Hepatic stellate cell (primary cell): ENCODE results near the gene EPHB1.

Experiments used
- DNase-seq: peaks from one replicate; pipeline ENCODE4 v3.0.0; 2011; ENCODE audit warnings: low spot score

EPHB1 gene

GRCh38 chr3:134883697-134884385, 88.8 kb downstream of the EPHB1 start:
- DNase-seq: no peak

GRCh38 chr3:134885877-134886621, 91.0 kb downstream of the EPHB1 start:
- no peak for DNase-seq

- no peak for DNase-seq
Observed at GRCh38 chr3:134886991-134887390, 91.9 kb downstream of the EPHB1 start.

- no peak for DNase-seq
Observed at GRCh38 chr3:134887536-134887935, 92.5 kb downstream of the EPHB1 start.

- no peak for DNase-seq
Observed at GRCh38 chr3:134892326-134892725, 97.3 kb downstream of the EPHB1 start.

GRCh38 chr3:134892761-134893160, 97.7 kb downstream of the EPHB1 start:
- no peak for DNase-seq

GRCh38 chr3:134894533-134894932, 99.5 kb downstream of the EPHB1 start:
- DNase-seq: no peak

GRCh38 chr3:134895181-134895580, 100.1 kb downstream of the EPHB1 start:
- no peak for DNase-seq

GRCh38 chr3:134896141-134896540, 101.1 kb downstream of the EPHB1 start:
- no peak for DNase-seq

- no peak for DNase-seq
Observed at GRCh38 chr3:134896696-134897095, 101.6 kb downstream of the EPHB1 start.

- DNase-seq: no peak
Observed at GRCh38 chr3:134897391-134898141, 102.5 kb downstream of the EPHB1 start.

GRCh38 chr3:134898181-134898754, 103.2 kb downstream of the EPHB1 start:
- no peak for DNase-seq

- no peak for DNase-seq
Observed at GRCh38 chr3:134899786-134900185, 104.7 kb downstream of the EPHB1 start.

- DNase-seq: no peak
Observed at GRCh38 chr3:134900482-134900881, 105.4 kb downstream of the EPHB1 start.

- DNase-seq: no peak
Observed at GRCh38 chr3:134901461-134901860, 106.4 kb downstream of the EPHB1 start.

- DNase-seq: no peak
Observed at GRCh38 chr3:134903837-134904236, 108.8 kb downstream of the EPHB1 start.

GRCh38 chr3:134904241-134904771, 109.2 kb downstream of the EPHB1 start:
- no peak for DNase-seq

- no peak for DNase-seq
Observed at GRCh38 chr3:134904776-134905646, 110.0 kb downstream of the EPHB1 start.

GRCh38 chr3:134905647-134905935, 110.5 kb downstream of the EPHB1 start:
- no peak for DNase-seq

GRCh38 chr3:134908271-134908670, 113.2 kb downstream of the EPHB1 start:
- DNase-seq: no peak

- no peak for DNase-seq
Observed at GRCh38 chr3:134910026-134910425, 115.0 kb downstream of the EPHB1 start.
